ENCODE results near the gene PHLDA3. TPM values are rescaled to one million over a fixed set of nuclear protein-coding genes. Genes with fewer than 3 reads are reported as not detected.

PHLDA3 gene
- total and polyA plus RNA-seq, 4 donors: 14.4 to 82.7 (median 49.0) TPM

- Histone ChIP-seq H3K27me3 (ENCODE audit: control insufficient read depth, insufficient read depth, low read length) (no peaks in the 10 kb centered on the region), H3K36me3 (ENCODE audit: control insufficient read depth, insufficient read depth, low read length) (peaks cover 45% of the 10 kb centered on the region), H3K27ac (ENCODE audit: low read depth, low read length) (peak overlapping the region; percentile 7), H3K4me3 (ENCODE audit: low read depth, low read length) (no peak overlapping the region), H3K9me3 (ENCODE audit: control insufficient read depth, insufficient read depth, low read length) (no peaks in the 10 kb centered on the region), H3K4me1 (ENCODE audit: control insufficient read depth, insufficient read depth, low read length) (peaks cover 30% of the 10 kb centered on the region)
- WGBS (ENCODE audit: insufficient coverage): 73% methylated on average over 7 of the region's 12 CpGs
- no peak for DNase-seq (ENCODE audit: low read depth in 4 of 6, low spot score in 6 of 6)
Measured at GRCh38 chr1:201488830-201489589, 20.0 kb upstream of the PHLDA3 start.

GRCh38 chr1:201487742-201488141 is 18.8 kb upstream of the PHLDA3 start:
- Histone ChIP-seq H3K27ac (ENCODE audit: low read depth, low read length) (no peak overlapping the region), H3K4me3 (ENCODE audit: low read depth, low read length) (no peak overlapping the region), H3K4me1 (ENCODE audit: control insufficient read depth, insufficient read depth, low read length) (peaks cover 23% of the 10 kb centered on the region), H3K36me3 (ENCODE audit: control insufficient read depth, insufficient read depth, low read length) (peaks cover 49% of the 10 kb centered on the region), H3K9me3 (ENCODE audit: control insufficient read depth, insufficient read depth, low read length) (no peaks in the 10 kb centered on the region), H3K27me3 (ENCODE audit: control insufficient read depth, insufficient read depth, low read length) (no peaks in the 10 kb centered on the region)
- DNase-seq (ENCODE audit: low read depth in 4 of 6, low spot score in 6 of 6): no peak
- WGBS (ENCODE audit: insufficient coverage): 100% methylated on average over 2 of the region's 2 CpGs

GRCh38 chr1:201486187-201486586 is 17.2 kb upstream of the PHLDA3 start:
- Histone ChIP-seq H3K4me3 (ENCODE audit: low read depth, low read length) (no peak overlapping the region), H3K27ac (ENCODE audit: low read depth, low read length) (no peak overlapping the region), H3K9me3 (ENCODE audit: control insufficient read depth, insufficient read depth, low read length) (no peaks in the 10 kb centered on the region), H3K27me3 (ENCODE audit: control insufficient read depth, insufficient read depth, low read length) (peaks cover 10% of the 10 kb centered on the region), H3K36me3 (ENCODE audit: control insufficient read depth, insufficient read depth, low read length) (peaks cover 44% of the 10 kb centered on the region), H3K4me1 (ENCODE audit: control insufficient read depth, insufficient read depth, low read length) (peaks cover 32% of the 10 kb centered on the region)
- 97% methylated on average over 3 of the region's 3 CpGs for WGBS (ENCODE audit: insufficient coverage)
- DNase-seq (ENCODE audit: low read depth in 4 of 6, low spot score in 6 of 6): no peak

GRCh38 chr1:201485184-201485774 is 16.3 kb upstream of the PHLDA3 start:
- no peak for DNase-seq (ENCODE audit: low read depth in 4 of 6, low spot score in 6 of 6)
- no peaks in the 10 kb centered on the region for H3K9me3 ChIP-seq (ENCODE audit: control insufficient read depth, insufficient read depth, low read length)
- peaks cover 41% of the 10 kb centered on the region for H3K4me1 ChIP-seq (ENCODE audit: control insufficient read depth, insufficient read depth, low read length)
- H3K4me3 ChIP-seq (ENCODE audit: low read depth, low read length): no peak overlapping the region
- WGBS (ENCODE audit: insufficient coverage): 80% methylated on average over 1 of the region's 4 CpGs
- peaks cover 41% of the 10 kb centered on the region for H3K36me3 ChIP-seq (ENCODE audit: control insufficient read depth, insufficient read depth, low read length)
- H3K27me3 ChIP-seq (ENCODE audit: control insufficient read depth, insufficient read depth, low read length): peaks cover 18% of the 10 kb centered on the region
- no peak overlapping the region for H3K27ac ChIP-seq (ENCODE audit: low read depth, low read length)

- Histone ChIP-seq H3K36me3 (ENCODE audit: control insufficient read depth, insufficient read depth, low read length) (peaks cover 29% of the 10 kb centered on the region), H3K27ac (ENCODE audit: low read depth, low read length) (no peak overlapping the region), H3K4me1 (ENCODE audit: control insufficient read depth, insufficient read depth, low read length) (peaks cover 30% of the 10 kb centered on the region)
Measured at GRCh38 chr1:201483373-201483949, 14.5 kb upstream of the PHLDA3 start.

GRCh38 chr1:201482755-201483154 is 13.8 kb upstream of the PHLDA3 start:
- H3K4me1 ChIP-seq (ENCODE audit: control insufficient read depth, insufficient read depth, low read length): peaks cover 30% of the 10 kb centered on the region
- peaks cover 29% of the 10 kb centered on the region for H3K36me3 ChIP-seq (ENCODE audit: control insufficient read depth, insufficient read depth, low read length)
- H3K4me3 ChIP-seq (ENCODE audit: low read depth, low read length): no peak overlapping the region
- H3K9me3 ChIP-seq (ENCODE audit: control insufficient read depth, insufficient read depth, low read length): no peaks in the 10 kb centered on the region
- peak overlapping the region; percentile 0 for H3K27ac ChIP-seq (ENCODE audit: low read depth, low read length)
- H3K27me3 ChIP-seq (ENCODE audit: control insufficient read depth, insufficient read depth, low read length): peaks cover 26% of the 10 kb centered on the region
- WGBS (ENCODE audit: insufficient coverage): 92% methylated on average over 4 of the region's 5 CpGs
- DNase-seq (ENCODE audit: low read depth in 4 of 6, low spot score in 6 of 6): no peak

More at GRCh38 chr1:201483373-201483949, 14.5 kb upstream of the PHLDA3 start:
- no peak for DNase-seq (ENCODE audit: low read depth in 4 of 6, low spot score in 6 of 6)
- WGBS (ENCODE audit: insufficient coverage): 92% methylated on average over 2 of the region's 4 CpGs
- H3K27me3 ChIP-seq (ENCODE audit: control insufficient read depth, insufficient read depth, low read length): peaks cover 26% of the 10 kb centered on the region
- H3K4me3 ChIP-seq (ENCODE audit: low read depth, low read length): no peak overlapping the region
- H3K9me3 ChIP-seq (ENCODE audit: control insufficient read depth, insufficient read depth, low read length): no peaks in the 10 kb centered on the region

- peak overlapping the region; percentile 19 for H3K4me3 ChIP-seq (ENCODE audit: low read depth, low read length)
- peaks cover 30% of the 10 kb centered on the region for H3K4me1 ChIP-seq (ENCODE audit: control insufficient read depth, insufficient read depth, low read length)
- peaks cover 29% of the 10 kb centered on the region for H3K36me3 ChIP-seq (ENCODE audit: control insufficient read depth, insufficient read depth, low read length)
- 6% methylated on average over 35 of the region's 35 CpGs for WGBS (ENCODE audit: insufficient coverage)
- H3K9me3 ChIP-seq (ENCODE audit: control insufficient read depth, insufficient read depth, low read length): no peaks in the 10 kb centered on the region
- H3K27me3 ChIP-seq (ENCODE audit: control insufficient read depth, insufficient read depth, low read length): peaks cover 28% of the 10 kb centered on the region
- peak overlapping the region; percentile 0 for H3K27ac ChIP-seq (ENCODE audit: low read depth, low read length)
- DNase-seq (ENCODE audit: low read depth in 4 of 6, low spot score in 6 of 6): peak in 3 of 6 donors; percentile 43 to 86 (median 76)
Measured at GRCh38 chr1:201481761-201482493, 12.9 kb upstream of the PHLDA3 start.

- Histone ChIP-seq H3K4me1 (ENCODE audit: control insufficient read depth, insufficient read depth, low read length) (peaks cover 30% of the 10 kb centered on the region), H3K4me3 (ENCODE audit: low read depth, low read length) (peak overlapping the region; percentile 24), H3K27ac (ENCODE audit: low read depth, low read length) (no peak overlapping the region), H3K36me3 (ENCODE audit: control insufficient read depth, insufficient read depth, low read length) (peaks cover 29% of the 10 kb centered on the region), H3K27me3 (ENCODE audit: control insufficient read depth, insufficient read depth, low read length) (peaks cover 28% of the 10 kb centered on the region), H3K9me3 (ENCODE audit: control insufficient read depth, insufficient read depth, low read length) (no peaks in the 10 kb centered on the region)
- no peak for DNase-seq (ENCODE audit: low read depth in 4 of 6, low spot score in 6 of 6)
- 11% methylated on average over 17 of the region's 17 CpGs for WGBS (ENCODE audit: insufficient coverage)
Measured at GRCh38 chr1:201481004-201481380, 12.0 kb upstream of the PHLDA3 start.

- H3K4me3 ChIP-seq (ENCODE audit: low read depth, low read length): peak overlapping the region; percentile 24
- 5% methylated on average over 29 of the region's 37 CpGs for WGBS (ENCODE audit: insufficient coverage)
Measured at GRCh38 chr1:201480231-201481003, 11.4 kb upstream of the PHLDA3 start.

More at GRCh38 chr1:201480231-201481003, 11.4 kb upstream of the PHLDA3 start:
- Histone ChIP-seq H3K4me1 (ENCODE audit: control insufficient read depth, insufficient read depth, low read length) (peaks cover 30% of the 10 kb centered on the region), H3K36me3 (ENCODE audit: control insufficient read depth, insufficient read depth, low read length) (peaks cover 24% of the 10 kb centered on the region), H3K9me3 (ENCODE audit: control insufficient read depth, insufficient read depth, low read length) (no peaks in the 10 kb centered on the region), H3K27me3 (ENCODE audit: control insufficient read depth, insufficient read depth, low read length) (peaks cover 28% of the 10 kb centered on the region), H3K27ac (ENCODE audit: low read depth, low read length) (no peak overlapping the region)
- peak in 1 of 6 donors; percentile 29 for DNase-seq (ENCODE audit: low read depth in 4 of 6, low spot score in 6 of 6)
